SK-N-SH (cell line): ENCODE measurements around the gene ODAD3.
A peak's percentile ranks its signal among the peaks of the same experiment; 100 is the strongest.

Experiments
- GABPA ChIP-seq: IDR thresholded peaks from 2 replicates; pipeline ENCODE4 v1.4.0; 2012; ENCODE audit warnings: low read depth, mild to moderate bottlenecking
- POLR2AphosphoS5 ChIP-seq: IDR thresholded peaks from 2 replicates; pipeline ENCODE4 v1.6.1; 2012; ENCODE audit warnings: low read depth, low read length
- TAF1 ChIP-seq: IDR thresholded peaks from 2 replicates; pipeline ENCODE4 v1.6.1; 2012; ENCODE audit warnings: low read depth, mild to moderate bottlenecking, low read length, moderate library complexity, borderline replicate concordance
- TF ChIP-seq, protein P1 (sequence below): fragments of 150-350 bp; IDR thresholded peaks from 2 replicates; pipeline ENCODE4 v1.6.1; 2017; ENCODE audit warnings: antibody characterized with exemption, low read length, low read depth, borderline replicate concordance

DNA sequence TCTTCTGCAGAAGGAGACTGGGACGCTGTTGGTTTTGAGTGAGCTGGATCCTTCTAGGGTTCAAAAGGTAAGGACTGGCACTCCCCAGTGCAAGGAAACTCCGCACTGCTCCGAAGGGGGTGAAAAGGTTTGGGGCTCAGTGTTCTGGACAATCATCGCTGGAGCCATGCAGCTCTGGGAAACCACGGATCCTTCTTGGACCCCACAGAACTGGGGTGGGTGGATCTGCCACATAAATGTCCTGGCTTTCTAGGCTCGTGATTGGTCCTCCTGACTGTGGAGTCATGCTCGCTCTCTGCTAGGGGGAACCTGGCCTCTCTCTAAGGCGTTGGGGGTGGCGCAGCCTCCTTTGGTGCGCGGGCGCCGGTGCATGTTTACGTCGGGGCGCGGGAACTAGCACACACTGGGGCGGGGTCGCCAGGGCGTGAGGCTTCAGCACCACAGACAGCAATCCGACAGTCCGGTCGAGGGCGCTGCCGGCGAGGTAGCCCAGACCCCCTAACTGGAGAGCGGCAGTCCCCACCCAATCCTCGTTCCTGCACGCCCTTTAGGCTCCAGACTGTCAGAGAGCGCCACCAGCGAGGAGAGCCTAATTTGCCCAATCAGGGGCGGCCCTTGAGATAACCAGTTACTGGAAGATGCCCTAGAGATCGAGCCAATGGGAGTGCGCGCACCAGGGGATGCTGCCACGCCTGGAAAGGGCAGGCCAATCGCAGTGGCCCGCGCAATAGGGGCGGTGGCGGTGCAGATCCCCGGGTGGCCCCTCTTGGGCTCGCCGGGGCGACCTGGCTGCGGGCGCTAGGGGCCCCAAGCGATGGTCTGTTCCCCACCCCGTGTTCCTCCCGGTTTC is 46.8 kb upstream of the ODAD3 start:
- TF ChIP-seq TAF1 (0 out of 2 replicates have a peak, but pooled peaks have one; percentile 18), GABPA (no peak), POLR2AphosphoS5 (no peak)
- TF ChIP-seq, protein P1, sequence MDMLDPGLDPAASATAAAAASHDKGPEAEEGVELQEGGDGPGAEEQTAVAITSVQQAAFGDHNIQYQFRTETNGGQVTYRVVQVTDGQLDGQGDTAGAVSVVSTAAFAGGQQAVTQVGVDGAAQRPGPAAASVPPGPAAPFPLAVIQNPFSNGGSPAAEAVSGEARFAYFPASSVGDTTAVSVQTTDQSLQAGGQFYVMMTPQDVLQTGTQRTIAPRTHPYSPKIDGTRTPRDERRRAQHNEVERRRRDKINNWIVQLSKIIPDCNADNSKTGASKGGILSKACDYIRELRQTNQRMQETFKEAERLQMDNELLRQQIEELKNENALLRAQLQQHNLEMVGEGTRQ: no peak
